Iris pigment epithelial cell (primary cell): Measurements from ENCODE around the gene HSF5.
A peak's percentile ranks its signal among the peaks of the same experiment; 100 is the strongest.
"Not testable (repeated sequence)": the region's sequence is repeated elsewhere in the genome, so short reads cannot be mapped to it uniquely, and the experiment has no call there.

Source experiments
- DNase-seq: peaks from one replicate; pipeline ENCODE4 v3.0.0-alpha.2; 2011; ENCODE audit warnings: low read depth

The HSF5 gene

DNA sequence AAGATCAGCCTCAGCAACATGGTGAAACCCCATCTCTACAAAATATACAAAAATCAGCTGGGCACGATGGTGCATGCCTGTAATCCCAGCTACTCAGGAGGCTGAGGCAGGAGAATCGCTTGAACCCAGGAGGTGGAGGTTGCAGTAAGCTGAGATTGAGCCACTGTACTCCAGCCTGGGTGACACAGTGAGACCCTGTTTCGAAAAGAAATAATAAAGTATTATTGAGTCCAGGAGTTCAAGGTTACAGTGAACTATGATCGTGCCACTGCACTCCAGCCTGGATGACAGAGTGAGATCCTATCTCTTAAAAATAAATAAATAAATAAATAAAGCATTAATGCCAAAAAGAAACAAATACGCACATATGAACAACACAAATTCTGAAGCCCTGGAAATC is 6.4 kb downstream of the HSF5 start:
- not testable (repeated sequence) for DNase-seq

DNA sequence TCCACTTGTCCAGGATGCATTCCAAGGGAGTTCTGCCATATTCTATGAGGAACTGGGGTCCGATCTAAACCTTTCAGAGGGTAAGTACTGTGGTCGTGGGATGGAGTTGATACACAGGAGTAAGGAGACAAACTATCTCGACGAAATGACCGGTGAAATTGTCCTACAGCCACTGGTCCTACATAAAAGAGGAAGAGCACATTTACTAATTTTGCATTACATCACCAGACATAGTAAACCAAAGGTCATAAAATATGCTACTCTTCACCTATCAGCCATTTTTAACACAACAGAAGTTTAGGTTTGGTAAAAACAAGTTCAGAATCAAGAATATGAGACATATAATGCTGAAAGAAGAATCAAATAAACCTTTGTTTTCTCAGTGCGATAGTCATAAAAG is 8.1 kb downstream of the HSF5 start:
- no peak for DNase-seq

DNA sequence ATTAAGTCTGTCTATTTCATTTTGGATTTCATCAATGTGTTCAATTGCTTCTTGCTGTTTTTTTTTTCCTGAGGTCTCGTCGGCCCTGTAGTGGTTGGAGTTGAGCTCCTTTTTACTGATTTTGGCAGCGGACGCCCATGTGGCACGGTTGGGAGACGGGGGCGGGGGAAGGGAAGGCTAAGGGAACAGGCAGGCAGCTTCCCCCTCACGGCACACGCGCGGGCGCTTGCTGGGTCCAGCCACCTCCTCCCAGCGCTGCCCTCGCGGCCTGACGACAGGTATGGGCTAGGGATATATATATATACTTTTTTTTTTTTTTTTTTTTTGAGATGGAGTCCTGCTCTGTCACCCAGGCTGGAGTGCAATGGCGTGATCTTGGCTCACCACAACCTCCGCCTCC is 11.4 kb downstream of the HSF5 start:
- DNase-seq, result no peak

DNA sequence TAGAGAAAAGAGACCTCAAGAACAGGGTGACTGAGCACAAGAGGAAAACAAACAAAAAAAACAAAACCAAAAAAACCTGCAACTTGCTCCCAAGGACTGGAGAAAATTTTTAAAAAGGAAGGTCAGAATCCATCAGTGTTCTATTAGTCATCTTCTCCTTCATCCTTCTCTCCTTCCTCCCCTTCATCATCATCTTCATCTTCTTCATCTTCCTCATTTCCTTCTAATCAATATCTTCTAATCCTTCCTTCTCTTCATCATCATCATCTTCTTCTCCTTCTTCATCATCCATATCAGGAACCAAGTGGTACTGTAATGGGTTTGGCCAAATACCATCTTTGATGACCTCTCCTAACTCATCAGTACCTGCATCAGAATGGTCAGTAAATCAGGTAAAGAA is 12.2 kb downstream of the HSF5 start:
- no peak for DNase-seq

DNA sequence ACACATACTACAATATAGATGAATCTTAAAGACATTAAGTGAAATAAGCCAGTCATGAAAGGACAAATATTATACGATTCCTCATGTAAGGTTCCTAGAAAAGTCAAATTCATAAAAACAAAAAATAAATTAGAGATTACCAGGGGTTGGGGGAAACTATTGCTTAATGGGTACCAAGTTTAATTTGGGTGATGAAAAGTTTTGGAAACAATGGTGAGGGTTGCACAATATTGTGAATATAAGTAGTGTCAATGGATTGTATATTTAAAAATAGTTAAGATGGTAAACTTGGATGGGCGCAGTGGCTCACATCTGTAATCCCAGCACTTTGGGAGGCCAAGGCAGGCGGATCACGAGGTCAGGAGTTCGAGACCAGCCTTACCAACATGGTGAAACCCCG is 17.9 kb downstream of the HSF5 start:
- no peak for DNase-seq

DNA sequence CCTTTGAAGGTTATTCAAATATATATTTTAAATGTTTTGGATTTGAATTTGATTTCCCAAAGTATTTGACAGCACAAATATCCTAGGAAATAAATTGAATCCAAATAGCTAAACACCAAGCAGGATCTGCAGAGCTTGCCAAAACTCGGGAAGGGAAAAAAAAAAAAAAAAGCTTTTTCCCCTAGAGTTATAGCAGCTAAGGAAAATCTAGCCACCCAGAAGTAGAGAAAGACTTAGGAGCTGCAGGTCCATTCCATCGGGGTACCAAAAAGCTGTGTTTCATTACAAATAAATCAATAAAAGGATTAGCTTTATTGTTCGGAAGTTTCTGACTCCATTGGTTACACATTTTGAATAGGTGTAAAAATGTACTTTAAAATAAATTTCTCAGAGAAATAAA is 19.3 kb downstream of the HSF5 start:
- DNase-seq, result no peak

DNA sequence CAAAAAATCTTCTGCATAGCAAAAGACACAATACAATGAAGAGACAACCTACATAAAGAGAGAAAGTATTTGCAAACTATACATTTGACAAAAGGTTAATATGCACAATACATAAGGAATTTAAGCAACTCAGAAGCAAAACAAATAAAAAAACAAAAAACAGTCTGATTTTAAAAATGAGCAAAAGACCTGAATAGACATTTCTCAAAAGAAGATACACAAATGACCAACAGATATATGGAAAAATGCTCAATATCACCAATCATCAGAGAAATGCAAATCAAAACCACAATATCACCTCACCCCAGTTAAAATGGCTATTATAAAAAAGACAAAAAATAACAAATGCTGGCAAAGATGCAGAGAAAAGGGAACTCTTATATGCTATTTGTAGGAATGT is 32.7 kb downstream of the HSF5 start:
- DNase-seq, result no peak

DNA sequence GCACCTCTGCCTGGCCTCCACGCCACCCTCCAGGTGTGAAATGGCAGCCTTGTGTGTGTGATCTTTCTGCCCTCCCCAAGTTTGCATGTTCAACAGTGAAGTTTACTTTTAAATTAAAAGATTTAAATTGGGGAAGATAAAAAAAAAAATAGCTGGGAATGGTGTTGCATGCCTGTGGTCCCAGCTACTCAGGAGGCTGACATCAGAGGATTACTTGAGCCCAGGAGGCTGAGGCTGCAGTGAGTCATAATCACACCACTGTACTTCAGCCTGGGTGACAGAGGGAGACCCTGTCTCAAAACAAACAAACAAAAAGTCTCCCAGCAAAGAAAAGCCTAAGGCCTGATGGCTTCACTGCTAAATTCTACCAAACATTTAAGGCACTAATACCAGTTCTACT is 35.5 kb downstream of the HSF5 start:
- peak; percentile 50 for DNase-seq

DNA sequence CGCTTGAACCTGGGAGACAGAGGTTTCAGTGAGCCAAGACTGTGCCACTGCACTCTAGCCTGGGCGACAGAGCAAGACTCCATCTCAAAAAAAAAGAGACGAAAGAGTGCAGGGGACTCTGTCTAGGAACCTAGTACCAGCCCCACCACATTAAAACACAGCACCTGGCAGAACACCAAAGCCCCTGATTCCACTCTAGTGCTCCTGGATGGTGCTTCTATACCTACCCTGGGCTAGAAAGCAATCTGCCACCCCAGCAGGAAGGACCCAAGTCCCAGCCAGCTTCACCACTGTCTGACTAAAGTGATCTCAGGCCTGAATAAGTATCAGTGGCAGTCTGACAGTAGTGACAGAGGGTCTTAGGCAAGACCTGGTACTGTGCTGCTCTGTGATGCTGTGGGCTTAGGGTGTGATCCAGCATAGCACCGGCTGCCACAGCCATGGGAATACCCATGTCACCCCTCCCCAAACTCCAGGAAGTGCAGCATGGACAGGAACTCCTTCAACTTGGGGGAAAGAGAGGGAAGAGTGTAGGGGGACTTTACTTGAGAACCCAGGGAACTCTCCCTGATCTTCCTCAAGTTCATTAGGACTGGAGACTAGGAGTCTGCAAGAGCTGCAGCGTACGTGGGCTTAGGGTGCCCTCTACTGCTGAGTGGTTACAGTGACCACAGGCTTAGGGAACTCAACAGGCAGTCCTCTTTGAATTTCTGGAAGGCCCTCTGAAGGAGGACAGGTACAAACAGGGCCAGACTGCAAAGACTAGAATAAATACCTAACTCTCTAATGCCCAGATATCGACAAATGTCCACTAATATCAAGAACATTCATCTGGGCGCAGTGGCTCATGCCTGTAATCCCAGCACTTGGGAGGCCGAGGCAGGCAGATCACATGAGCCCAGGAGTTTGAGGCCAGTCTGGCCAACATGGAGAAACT is 40.9 kb downstream of the HSF5 start:
- peak; percentile 85 for DNase-seq

DNA sequence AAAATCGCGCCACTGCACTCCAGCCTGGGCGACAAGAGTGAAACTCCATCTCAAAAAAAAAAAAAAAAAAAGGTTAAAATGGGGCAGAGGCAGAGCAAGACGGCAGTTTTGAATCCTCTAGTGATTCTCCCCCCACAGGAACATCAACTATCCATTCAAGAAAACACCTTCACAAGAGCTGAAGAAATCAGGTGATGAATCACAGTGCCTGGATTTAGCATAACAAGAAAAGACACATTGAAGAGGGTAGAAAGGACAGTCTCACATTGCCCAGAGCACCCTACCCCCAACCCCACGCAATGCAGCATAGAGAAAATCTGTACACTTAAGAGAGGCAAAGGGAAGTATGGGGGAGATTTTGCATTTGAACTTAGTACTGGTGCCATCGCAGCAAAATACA is 42.1 kb downstream of the HSF5 start:
- DNase-seq, result no peak

DNA sequence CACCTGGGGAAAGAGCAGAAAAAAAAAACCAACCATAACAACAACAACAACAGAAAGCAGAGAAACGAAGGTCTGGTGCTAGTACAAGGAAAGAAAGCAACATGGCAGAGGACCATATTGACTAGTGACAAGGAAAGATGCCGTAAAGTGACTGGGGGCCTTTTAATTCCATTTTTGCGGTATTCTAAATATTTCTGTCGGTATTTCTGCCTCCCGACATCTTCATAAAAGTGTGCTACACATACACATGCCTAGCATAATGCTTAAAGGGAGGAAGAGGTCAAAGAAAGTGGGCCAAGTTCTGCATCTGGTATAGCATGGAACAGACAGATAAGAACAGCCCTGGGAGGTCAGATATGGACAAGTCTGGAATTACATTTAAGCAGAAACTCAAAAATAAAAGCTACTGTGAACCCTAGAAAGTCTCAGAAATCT is 51.4 kb downstream of the HSF5 start:
- DNase-seq, result no peak

DNA sequence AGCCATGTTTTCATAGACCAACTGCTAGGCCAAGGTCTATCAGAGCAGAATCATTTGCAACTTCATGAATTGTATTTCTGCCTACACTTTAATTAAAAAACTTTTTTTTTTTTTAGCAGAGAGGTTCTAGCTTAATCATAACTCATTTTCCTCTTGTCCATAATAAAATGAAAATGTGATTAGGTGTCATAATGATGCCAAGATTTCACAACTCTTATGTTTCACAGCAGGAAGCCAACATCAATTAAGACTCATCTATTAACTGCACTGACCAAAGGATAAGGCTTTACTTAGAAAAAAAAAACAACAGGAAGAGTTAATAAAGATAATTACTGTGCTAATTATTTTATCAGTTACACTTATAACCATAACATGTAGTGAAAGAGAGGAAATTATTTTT is 52.0 kb downstream of the HSF5 start:
- DNase-seq, result no peak

DNA sequence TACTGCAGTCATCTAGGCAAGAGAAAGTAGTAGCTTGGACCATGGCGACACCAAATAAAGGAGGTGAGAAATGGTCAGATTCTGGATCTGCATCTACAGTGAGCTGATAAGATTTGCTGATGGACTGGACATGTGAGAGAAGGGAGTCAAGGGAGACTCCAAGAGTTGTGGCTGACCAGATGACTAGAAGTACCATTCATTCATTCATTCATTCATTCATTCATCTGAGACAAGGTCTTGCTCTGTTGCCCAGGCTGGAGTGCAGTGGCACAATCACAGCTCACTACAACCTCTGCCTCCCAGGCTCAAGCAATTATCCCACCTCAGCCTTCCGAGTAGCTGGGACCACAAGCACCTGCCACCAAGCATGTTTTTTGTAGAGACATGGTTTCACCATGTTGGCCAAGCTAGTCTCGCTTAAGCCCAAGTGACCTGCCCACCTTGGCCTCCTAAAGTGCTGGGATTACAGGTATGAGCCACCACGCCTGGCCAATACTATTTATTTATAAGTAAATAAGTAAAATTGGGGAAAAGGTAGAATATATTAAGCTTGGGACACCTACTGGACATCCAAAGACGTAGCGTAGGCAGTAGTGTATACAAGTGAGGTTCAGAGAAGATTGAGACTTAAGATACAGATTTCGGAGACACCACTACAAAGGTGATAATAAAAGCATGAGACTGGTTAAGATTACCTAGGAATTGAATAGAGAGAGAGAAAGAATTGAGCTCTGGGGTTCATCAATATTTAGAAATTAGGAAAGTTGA is 55.2 kb downstream of the HSF5 start:
- DNase-seq, result no peak

DNA sequence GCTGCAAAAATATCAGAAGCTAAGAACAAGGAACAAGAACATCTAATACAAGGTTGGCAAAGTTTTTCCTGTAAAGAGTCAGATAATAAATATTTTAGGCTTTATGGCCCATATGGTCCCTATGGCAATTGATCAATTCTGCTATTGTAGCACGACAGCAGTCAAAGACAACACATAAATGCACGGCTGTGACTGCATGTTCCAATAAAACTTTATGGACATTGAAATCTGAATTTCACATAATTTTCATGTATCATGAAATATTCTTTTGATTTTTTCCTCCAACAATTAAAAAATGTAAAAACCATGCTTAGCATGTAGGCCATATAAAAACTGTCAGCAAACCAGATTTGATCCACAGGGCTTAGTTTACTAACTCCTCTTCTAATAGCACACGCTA is 60.4 kb downstream of the HSF5 start:
- no peak for DNase-seq

DNA sequence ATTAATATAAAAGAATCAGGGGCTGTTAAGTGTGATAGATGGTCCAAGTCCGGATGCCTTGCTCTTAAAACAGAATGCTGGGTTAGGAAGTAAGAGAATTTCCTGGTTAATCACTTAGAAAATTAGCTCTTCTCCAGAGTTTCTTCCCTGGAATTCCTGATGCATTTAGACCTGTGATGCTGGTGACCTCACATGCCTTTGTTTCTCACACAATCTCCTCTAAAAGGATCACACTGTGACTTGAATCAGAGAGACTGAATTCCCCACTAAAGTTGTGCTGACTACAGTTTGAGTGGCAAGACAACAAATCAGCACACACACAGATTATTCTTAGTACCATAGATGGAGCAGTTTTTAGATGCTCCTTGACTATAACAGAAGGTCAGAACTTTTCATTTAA is 66.5 kb downstream of the HSF5 start:
- no peak for DNase-seq

DNA sequence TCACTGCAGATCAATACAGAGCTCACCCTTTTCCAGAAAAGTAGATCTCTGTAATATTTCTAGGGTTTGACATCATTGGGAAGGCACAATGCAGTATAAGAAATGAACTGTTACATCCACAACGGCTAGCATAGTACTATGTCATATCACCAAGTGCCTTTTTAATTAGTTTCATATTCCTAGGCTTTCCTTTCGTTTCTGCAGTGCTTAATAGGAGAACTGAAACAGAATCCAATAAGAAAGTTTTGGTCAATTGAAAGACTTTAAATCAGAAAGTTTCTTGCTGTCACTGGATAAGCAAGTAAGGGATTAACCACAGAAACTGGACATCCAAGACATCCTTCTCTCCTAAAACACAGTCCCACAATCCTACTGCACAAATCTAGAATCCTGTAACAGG is 67.4 kb downstream of the HSF5 start:
- DNase-seq, result no peak

DNA sequence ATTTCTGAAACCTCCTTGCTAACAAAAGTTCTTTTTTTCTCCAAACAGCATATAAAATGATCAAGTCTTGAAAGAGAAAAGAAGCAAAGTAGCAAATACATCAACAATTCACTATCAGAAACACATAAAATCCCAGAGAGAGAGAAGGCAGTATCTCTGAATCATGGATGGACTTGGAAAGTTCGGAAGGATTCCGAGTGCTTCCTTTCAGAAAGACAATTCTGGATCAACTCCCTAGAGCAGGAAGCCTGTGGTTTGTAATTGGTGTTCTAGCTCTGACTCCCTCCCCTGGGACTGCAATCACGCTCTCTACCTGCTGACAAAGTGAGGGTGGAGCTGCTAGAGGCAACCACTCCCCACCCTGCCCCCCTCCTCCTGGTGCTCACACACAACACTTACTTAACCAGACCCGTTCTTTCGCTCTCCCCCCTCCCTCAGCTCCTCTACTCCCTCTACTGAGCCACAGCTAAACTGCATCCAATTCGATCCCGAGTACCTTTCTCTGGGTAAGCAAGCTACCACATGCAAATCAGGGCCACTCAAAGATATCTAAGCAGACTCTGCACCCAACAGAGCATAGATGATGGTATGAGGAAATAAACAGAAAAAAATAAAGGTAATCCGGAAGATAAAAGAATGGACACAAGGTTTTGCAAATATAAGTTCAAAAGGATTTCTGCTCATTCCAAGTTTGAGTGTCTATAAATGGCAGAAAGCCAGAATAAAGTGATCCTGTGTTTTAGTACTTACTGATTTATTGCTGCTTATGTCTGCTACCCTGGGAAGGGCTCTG is 70.7 kb downstream of the HSF5 start, which contains the start of gene RNF43:
RNF43 (minus strand) TSS at position 235 of the 793 bp plus-strand sequence. CDS start 1,957 bp downstream, outside the sequence.
- peak; percentile 81 for DNase-seq

DNA sequence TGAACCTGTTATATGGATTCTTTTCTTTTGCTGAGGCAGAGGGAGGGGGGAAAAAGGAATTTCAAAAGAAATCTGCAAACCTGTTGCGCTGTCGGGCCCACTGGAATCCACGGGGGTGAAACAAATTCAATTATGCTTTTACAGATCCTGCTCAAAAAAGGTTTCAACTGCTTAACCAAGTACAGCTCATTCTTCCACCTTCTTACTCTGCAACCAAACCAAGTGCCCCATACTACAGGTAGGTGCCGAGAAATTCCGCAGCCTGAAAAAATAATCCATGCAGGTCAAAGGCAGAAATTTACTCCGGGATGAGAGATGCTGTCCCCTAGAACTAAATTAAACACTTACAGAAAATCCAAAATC is 71.3 kb downstream of the HSF5 start:
- DNase-seq, result no peak

DNA sequence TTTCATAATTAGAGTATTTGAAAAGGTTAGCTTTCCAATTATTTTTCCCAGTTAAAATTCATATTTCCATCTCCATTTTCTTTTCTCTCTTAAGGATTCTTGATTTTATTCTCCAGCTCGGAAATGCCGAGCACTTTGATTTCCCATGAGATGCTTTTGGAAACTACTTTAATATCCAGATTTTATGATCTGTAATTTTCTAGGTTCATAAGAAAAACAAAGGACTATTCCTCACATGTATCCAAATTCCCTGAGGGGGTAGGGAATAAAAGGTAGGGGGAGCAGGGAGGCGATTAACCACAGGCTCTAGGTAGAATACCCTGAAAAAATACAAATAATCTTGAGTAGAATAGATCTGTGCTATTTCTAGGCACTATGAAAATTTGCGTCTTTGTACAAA is 71.8 kb downstream of the HSF5 start:
- DNase-seq, result no peak

DNA sequence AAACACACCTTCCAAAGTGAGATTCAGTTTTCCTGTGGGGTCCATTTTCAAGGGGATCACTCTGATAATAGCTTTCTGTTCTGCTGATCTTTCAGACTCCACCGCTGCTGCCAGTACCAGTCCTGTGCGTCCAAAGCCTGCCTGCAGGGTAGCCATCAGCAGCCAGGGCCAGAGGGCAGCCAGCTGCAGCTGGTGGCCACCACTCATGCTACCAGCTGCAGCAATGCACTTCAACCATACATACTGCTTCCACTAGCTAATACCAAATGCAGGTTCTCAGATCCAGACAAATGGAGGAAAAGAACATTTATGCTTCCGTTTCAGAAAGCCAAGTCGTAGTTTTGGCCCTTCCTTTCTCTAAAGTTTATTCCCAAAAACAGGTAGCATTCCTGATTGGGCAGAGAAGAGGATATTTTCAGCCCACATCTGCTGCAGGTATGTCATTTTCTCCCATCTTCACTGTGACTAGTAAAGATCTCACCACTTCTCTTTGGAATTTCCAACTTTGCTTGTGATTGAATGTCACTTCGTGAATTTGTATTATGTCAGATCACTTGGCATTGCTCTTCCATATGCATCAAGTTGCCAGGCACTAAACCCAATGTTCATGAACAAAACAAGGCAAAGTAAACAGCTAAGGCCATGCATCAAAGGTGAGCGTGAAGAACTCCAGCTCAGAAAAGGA is 72.7 kb downstream of the HSF5 start:
- DNase-seq, result no peak

DNA sequence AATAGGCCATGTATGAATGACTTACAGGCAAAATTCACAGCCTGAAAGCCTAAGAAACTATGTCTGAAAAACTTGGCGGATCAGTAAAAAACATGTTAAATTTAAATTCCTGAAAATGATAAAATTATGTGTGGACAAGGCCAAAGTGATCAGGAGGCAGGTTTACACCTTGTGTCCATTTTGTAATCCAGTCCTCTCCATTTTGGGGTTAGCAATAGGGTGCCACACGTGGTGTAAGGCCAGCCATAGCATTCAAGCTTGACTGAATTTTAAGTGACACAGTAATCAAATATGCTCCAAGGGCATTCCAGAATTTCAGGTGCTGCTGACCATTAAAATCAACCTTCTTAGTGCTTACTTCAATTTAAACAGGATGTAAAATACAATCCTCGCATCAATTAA is 73.6 kb downstream of the HSF5 start:
- DNase-seq, result no peak

DNA sequence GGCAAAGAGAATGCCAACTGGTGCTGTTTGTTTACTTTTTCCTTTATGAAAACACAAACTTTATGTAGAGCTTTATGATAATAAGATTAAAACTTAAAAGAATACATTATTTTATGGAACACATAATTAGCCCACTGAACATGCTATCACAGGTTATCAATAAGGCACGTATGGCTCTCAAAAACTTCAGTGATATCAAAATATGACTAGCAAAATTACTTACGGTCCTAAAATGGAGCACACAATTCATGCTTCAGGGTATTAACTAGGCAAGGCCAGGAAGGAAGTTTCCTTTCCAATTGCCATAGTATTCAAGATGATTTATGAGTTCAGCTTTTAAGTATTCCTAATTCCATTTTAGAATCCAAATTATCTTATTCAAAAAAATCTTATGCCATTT is 74.5 kb downstream of the HSF5 start:
- DNase-seq, result no peak
